WTC11 (cell line): Measurements from ENCODE around the gene ARHGAP42.

Source experiments
- CTCF ChIP-seq: fragments of 200-600 bp; IDR thresholded peaks from 2 replicates; pipeline ENCODE4 v1.8.0; 2022; ENCODE audit warnings: antibody characterized with exemption
- ETV6 ChIP-seq: sonication (generic); formaldehyde crosslinking; IDR thresholded peaks from 2 replicates; pipeline ENCODE4 v1.8.1; 2022; ENCODE audit warnings: mild to moderate bottlenecking, missing genetic modification reagents
- FOXJ3 ChIP-seq: sonication (generic); formaldehyde crosslinking; IDR thresholded peaks from 2 replicates; pipeline ENCODE4 v1.9.0; 2021; ENCODE audit warnings: missing genetic modification reagents, mild to moderate bottlenecking, borderline replicate concordance
- NFE2L1 ChIP-seq: sonication (generic); formaldehyde crosslinking; IDR thresholded peaks from 2 replicates; pipeline ENCODE4 v1.8.1; 2023; ENCODE audit warnings: missing genetic modification reagents
- NR3C1 ChIP-seq: sonication (generic); formaldehyde crosslinking; conservative IDR thresholded peaks from 2 replicates; pipeline ENCODE4 v1.8.1; 2023; ENCODE audit warnings: low read depth, mild to moderate bottlenecking, missing genetic modification reagents
- RORB ChIP-seq: fragments of 250-450 bp; sonication (Bioruptor Pico); IDR thresholded peaks from 2 replicates; pipeline ENCODE4 v1.9.0; 2021; ENCODE audit warnings: mild to moderate bottlenecking
- TEAD4 ChIP-seq: sonication (generic); formaldehyde crosslinking; IDR thresholded peaks from 2 replicates; pipeline ENCODE4 v1.8.0; 2022; ENCODE audit warnings: mild to moderate bottlenecking, missing genetic modification reagents
- ZNF263 ChIP-seq: sonication (generic); formaldehyde crosslinking; IDR thresholded peaks from 2 replicates; pipeline ENCODE4 v1.8.1; 2022; ENCODE audit warnings: low read depth, mild to moderate bottlenecking, moderate library complexity, missing genetic modification reagents
- ZNF423 ChIP-seq: fragments of 250-450 bp; sonication (Bioruptor Pico); IDR thresholded peaks from 2 replicates; pipeline ENCODE4 v2.1.2; 2022; ENCODE audit warnings: mild to moderate bottlenecking, moderate library complexity
- TF ChIP-seq, protein P1 (sequence below): sonication (generic); formaldehyde crosslinking; IDR thresholded peaks from 2 replicates; pipeline ENCODE4 v1.8.0; 2023; ENCODE audit warnings: missing genetic modification reagents
- TF ChIP-seq, protein P2 (sequence below): sonication (generic); formaldehyde crosslinking; IDR thresholded peaks from 2 replicates; pipeline ENCODE4 v1.8.0; 2022; ENCODE audit warnings: mild to moderate bottlenecking, missing genetic modification reagents

- no peak for TF ChIP-seq CTCF
- no peak for TF ChIP-seq ETV6 (CRISPR knock-in tag)
- TF ChIP-seq NFE2L1 (CRISPR knock-in tag): no peak
- no peak for TF ChIP-seq ZNF263 (CRISPR knock-in tag)
- no peak for TF ChIP-seq TEAD4
- TF ChIP-seq, protein P1, sequence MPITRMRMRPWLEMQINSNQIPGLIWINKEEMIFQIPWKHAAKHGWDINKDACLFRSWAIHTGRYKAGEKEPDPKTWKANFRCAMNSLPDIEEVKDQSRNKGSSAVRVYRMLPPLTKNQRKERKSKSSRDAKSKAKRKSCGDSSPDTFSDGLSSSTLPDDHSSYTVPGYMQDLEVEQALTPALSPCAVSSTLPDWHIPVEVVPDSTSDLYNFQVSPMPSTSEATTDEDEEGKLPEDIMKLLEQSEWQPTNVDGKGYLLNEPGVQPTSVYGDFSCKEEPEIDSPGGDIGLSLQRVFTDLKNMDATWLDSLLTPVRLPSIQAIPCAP (CRISPR knock-in tag): no peak
- no peak for TF ChIP-seq ZNF423 (CRISPR knock-in tag)
- TF ChIP-seq FOXJ3: no peak
- TF ChIP-seq NR3C1 (CRISPR knock-in tag): no peak
- TF ChIP-seq, protein P2, sequence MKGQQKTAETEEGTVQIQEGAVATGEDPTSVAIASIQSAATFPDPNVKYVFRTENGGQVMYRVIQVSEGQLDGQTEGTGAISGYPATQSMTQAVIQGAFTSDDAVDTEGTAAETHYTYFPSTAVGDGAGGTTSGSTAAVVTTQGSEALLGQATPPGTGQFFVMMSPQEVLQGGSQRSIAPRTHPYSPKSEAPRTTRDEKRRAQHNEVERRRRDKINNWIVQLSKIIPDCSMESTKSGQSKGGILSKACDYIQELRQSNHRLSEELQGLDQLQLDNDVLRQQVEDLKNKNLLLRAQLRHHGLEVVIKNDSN (CRISPR knock-in tag): no peak
- no peak for TF ChIP-seq RORB
Measured at GRCh38 chr11:100927579-100927978, 240.5 kb downstream of the ARHGAP42 start.
